ENCODE results near the gene NSG2.
"Not testable (repeated sequence)": the region's sequence is repeated elsewhere in the genome, so short reads cannot be mapped to it uniquely, and the experiment has no call there.

The NSG2 gene

GRCh38 chr5:174140452-174141020, 95.0 kb downstream of the NSG2 start:
- Histone ChIP-seq H3K36me3 (ENCODE audit: control insufficient read depth, insufficient read depth, low read length) (no peaks in the 10 kb centered on the region), H3K4me1 (ENCODE audit: control insufficient read depth, insufficient read depth, low read length) (no peaks in the 10 kb centered on the region), H3K4me3 (ENCODE audit: low read depth, low read length) (no peak overlapping the region), H3K9ac (ENCODE audit: low read depth, low read length) (no peak overlapping the region), H3K27me3 (ENCODE audit: control insufficient read depth, insufficient read depth, low read length) (no peaks in the 10 kb centered on the region), H3K9me3 (ENCODE audit: control insufficient read depth, insufficient read depth, low read length) (no peaks in the 10 kb centered on the region), H3K27ac (ENCODE audit: low read depth, low read length) (no peak overlapping the region)

- H3K36me3 ChIP-seq (ENCODE audit: control insufficient read depth, insufficient read depth, low read length), result no peaks in the 10 kb centered on the region
- no peak overlapping the region for H3K9ac ChIP-seq (ENCODE audit: low read depth, low read length)
- H3K27ac ChIP-seq (ENCODE audit: low read depth, low read length), result no peak overlapping the region
- H3K4me3 ChIP-seq (ENCODE audit: low read depth, low read length), result no peak overlapping the region
- no peaks in the 10 kb centered on the region for H3K27me3 ChIP-seq (ENCODE audit: control insufficient read depth, insufficient read depth, low read length)
- H3K9me3 ChIP-seq (ENCODE audit: control insufficient read depth, insufficient read depth, low read length), result no peaks in the 10 kb centered on the region
- H3K4me1 ChIP-seq (ENCODE audit: control insufficient read depth, insufficient read depth, low read length), result no peaks in the 10 kb centered on the region
These were observed 95.9 kb downstream of the NSG2 start for GRCh38 chr5:174141398-174141797.

GRCh38 chr5:174145091-174145490, 99.6 kb downstream of the NSG2 start:
- H3K4me1 ChIP-seq (ENCODE audit: control insufficient read depth, insufficient read depth, low read length), result no peaks in the 10 kb centered on the region
- H3K9ac ChIP-seq (ENCODE audit: low read depth, low read length), result no peak overlapping the region

GRCh38 chr5:174145821-174146220, 100.3 kb downstream of the NSG2 start:
- no peaks in the 10 kb centered on the region for H3K4me1 ChIP-seq (ENCODE audit: control insufficient read depth, insufficient read depth, low read length)
- H3K27ac ChIP-seq (ENCODE audit: low read depth, low read length), result no peak overlapping the region
- no peaks in the 10 kb centered on the region for H3K9me3 ChIP-seq (ENCODE audit: control insufficient read depth, insufficient read depth, low read length)
- no peak overlapping the region for H3K9ac ChIP-seq (ENCODE audit: low read depth, low read length)
- no peaks in the 10 kb centered on the region for H3K36me3 ChIP-seq (ENCODE audit: control insufficient read depth, insufficient read depth, low read length)
- H3K27me3 ChIP-seq (ENCODE audit: control insufficient read depth, insufficient read depth, low read length), result no peaks in the 10 kb centered on the region
- no peak overlapping the region for H3K4me3 ChIP-seq (ENCODE audit: low read depth, low read length)

More at GRCh38 chr5:174145091-174145490, 99.6 kb downstream of the NSG2 start:
- Histone ChIP-seq H3K36me3 (ENCODE audit: control insufficient read depth, insufficient read depth, low read length) (no peaks in the 10 kb centered on the region), H3K4me3 (ENCODE audit: low read depth, low read length) (no peak overlapping the region), H3K27ac (ENCODE audit: low read depth, low read length) (no peak overlapping the region), H3K9me3 (ENCODE audit: control insufficient read depth, insufficient read depth, low read length) (no peaks in the 10 kb centered on the region), H3K27me3 (ENCODE audit: control insufficient read depth, insufficient read depth, low read length) (no peaks in the 10 kb centered on the region)

GRCh38 chr5:174146556-174146955, 101.0 kb downstream of the NSG2 start:
- no peak overlapping the region for H3K4me3 ChIP-seq (ENCODE audit: low read depth, low read length)
- no peaks in the 10 kb centered on the region for H3K36me3 ChIP-seq (ENCODE audit: control insufficient read depth, insufficient read depth, low read length)
- H3K9ac ChIP-seq (ENCODE audit: low read depth, low read length), result no peak overlapping the region
- H3K27me3 ChIP-seq (ENCODE audit: control insufficient read depth, insufficient read depth, low read length), result no peaks in the 10 kb centered on the region
- H3K4me1 ChIP-seq (ENCODE audit: control insufficient read depth, insufficient read depth, low read length), result no peaks in the 10 kb centered on the region
- H3K27ac ChIP-seq (ENCODE audit: low read depth, low read length), result no peak overlapping the region
- H3K9me3 ChIP-seq (ENCODE audit: control insufficient read depth, insufficient read depth, low read length), result no peaks in the 10 kb centered on the region

GRCh38 chr5:174147012-174147411, 101.5 kb downstream of the NSG2 start:
- not testable (repeated sequence) for H3K4me3 ChIP-seq (ENCODE audit: low read depth, low read length); H3K36me3 ChIP-seq (ENCODE audit: control insufficient read depth, insufficient read depth, low read length); H3K27me3 ChIP-seq (ENCODE audit: control insufficient read depth, insufficient read depth, low read length); H3K9me3 ChIP-seq (ENCODE audit: control insufficient read depth, insufficient read depth, low read length); H3K4me1 ChIP-seq (ENCODE audit: control insufficient read depth, insufficient read depth, low read length); H3K27ac ChIP-seq (ENCODE audit: low read depth, low read length); H3K9ac ChIP-seq (ENCODE audit: low read depth, low read length)

- H3K27ac ChIP-seq (ENCODE audit: low read depth, low read length), result no peak overlapping the region
- H3K9ac ChIP-seq (ENCODE audit: low read depth, low read length), result no peak overlapping the region
- H3K27me3 ChIP-seq (ENCODE audit: control insufficient read depth, insufficient read depth, low read length), result no peaks in the 10 kb centered on the region
- no peak overlapping the region for H3K4me3 ChIP-seq (ENCODE audit: low read depth, low read length)
- H3K9me3 ChIP-seq (ENCODE audit: control insufficient read depth, insufficient read depth, low read length), result no peaks in the 10 kb centered on the region
- H3K36me3 ChIP-seq (ENCODE audit: control insufficient read depth, insufficient read depth, low read length), result no peaks in the 10 kb centered on the region
- no peaks in the 10 kb centered on the region for H3K4me1 ChIP-seq (ENCODE audit: control insufficient read depth, insufficient read depth, low read length)
These were observed 102.0 kb downstream of the NSG2 start for GRCh38 chr5:174147551-174147950.

- Histone ChIP-seq H3K27ac (ENCODE audit: low read depth, low read length) (no peak overlapping the region), H3K9ac (ENCODE audit: low read depth, low read length) (no peak overlapping the region), H3K9me3 (ENCODE audit: control insufficient read depth, insufficient read depth, low read length) (no peaks in the 10 kb centered on the region), H3K4me1 (ENCODE audit: control insufficient read depth, insufficient read depth, low read length) (no peaks in the 10 kb centered on the region), H3K4me3 (ENCODE audit: low read depth, low read length) (no peak overlapping the region), H3K27me3 (ENCODE audit: control insufficient read depth, insufficient read depth, low read length) (no peaks in the 10 kb centered on the region), H3K36me3 (ENCODE audit: control insufficient read depth, insufficient read depth, low read length) (no peaks in the 10 kb centered on the region)
These were observed 103.2 kb downstream of the NSG2 start for GRCh38 chr5:174148721-174149120.

GRCh38 chr5:174149426-174149825, 103.9 kb downstream of the NSG2 start:
- Histone ChIP-seq H3K9ac (ENCODE audit: low read depth, low read length) (no peak overlapping the region), H3K4me3 (ENCODE audit: low read depth, low read length) (no peak overlapping the region), H3K4me1 (ENCODE audit: control insufficient read depth, insufficient read depth, low read length) (no peaks in the 10 kb centered on the region), H3K9me3 (ENCODE audit: control insufficient read depth, insufficient read depth, low read length) (no peaks in the 10 kb centered on the region), H3K27me3 (ENCODE audit: control insufficient read depth, insufficient read depth, low read length) (no peaks in the 10 kb centered on the region), H3K27ac (ENCODE audit: low read depth, low read length) (no peak overlapping the region), H3K36me3 (ENCODE audit: control insufficient read depth, insufficient read depth, low read length) (no peaks in the 10 kb centered on the region)

GRCh38 chr5:174149989-174150388, 104.5 kb downstream of the NSG2 start:
- no peaks in the 10 kb centered on the region for H3K9me3 ChIP-seq (ENCODE audit: control insufficient read depth, insufficient read depth, low read length)
- no peak overlapping the region for H3K27ac ChIP-seq (ENCODE audit: low read depth, low read length)
- no peaks in the 10 kb centered on the region for H3K4me1 ChIP-seq (ENCODE audit: control insufficient read depth, insufficient read depth, low read length)
- no peak overlapping the region for H3K9ac ChIP-seq (ENCODE audit: low read depth, low read length)
- H3K36me3 ChIP-seq (ENCODE audit: control insufficient read depth, insufficient read depth, low read length), result no peaks in the 10 kb centered on the region
- H3K4me3 ChIP-seq (ENCODE audit: low read depth, low read length), result no peak overlapping the region
- no peaks in the 10 kb centered on the region for H3K27me3 ChIP-seq (ENCODE audit: control insufficient read depth, insufficient read depth, low read length)

- H3K27ac ChIP-seq (ENCODE audit: low read depth, low read length), result no peak overlapping the region
- no peaks in the 10 kb centered on the region for H3K27me3 ChIP-seq (ENCODE audit: control insufficient read depth, insufficient read depth, low read length)
- H3K4me1 ChIP-seq (ENCODE audit: control insufficient read depth, insufficient read depth, low read length), result no peaks in the 10 kb centered on the region
- no peak overlapping the region for H3K4me3 ChIP-seq (ENCODE audit: low read depth, low read length)
- H3K9me3 ChIP-seq (ENCODE audit: control insufficient read depth, insufficient read depth, low read length), result no peaks in the 10 kb centered on the region
- H3K9ac ChIP-seq (ENCODE audit: low read depth, low read length), result no peak overlapping the region
- no peaks in the 10 kb centered on the region for H3K36me3 ChIP-seq (ENCODE audit: control insufficient read depth, insufficient read depth, low read length)
These were observed 106.2 kb downstream of the NSG2 start for GRCh38 chr5:174151599-174152181.

Data from HUES48 (cell line).